HEK293 (cell line): ENCODE measurements around the gene CIRBP.

Source experiments
- CTCF ChIA-PET: fragments of 350-600 bp; formaldehyde crosslinking; extraction: SDS; loops from one replicate; lab custom pipeline; 2021; ENCODE audit warnings: antibody characterized with exemption; lab: Yijun Ruan, JAX
- POLR2A ChIA-PET: fragments of 300-600 bp; formaldehyde crosslinking; extraction: SDS; loops from one replicate; lab custom pipeline; 2020; ENCODE audit warnings: antibody characterized with exemption, inconsistent platforms; lab: Yijun Ruan, JAX
- H3K27ac ChIP-seq: fragments of 200-500 bp; sonication (Bioruptor generic); 2 replicates; pipeline ENCODE4 v1.5.1; 2014; ENCODE audit warnings: low read depth, low read length, control low read depth, inconsistent platforms; ENCODE audit errors: extremely low read depth
- H3K36me3 ChIP-seq, 2 experiments: fragments of 200-500 bp in 1 of 2; sonication (Bioruptor generic) in 1 of 2; 1 replicate in 1 of 2; 2 replicates in 1 of 2; pipeline ENCODE4 v1.5.1; 2014 to 2017; ENCODE audit warnings: inconsistent platforms in 2 of 2, low read length in 2 of 2; ENCODE audit not compliant: control insufficient read depth in 2 of 2, insufficient read depth in 1 of 2
- H3K4me1 ChIP-seq: fragments of 200-500 bp; sonication (Bioruptor generic); 2 replicates; pipeline ENCODE4 v1.5.1; 2014; ENCODE audit warnings: mild to moderate bottlenecking, low read length, inconsistent platforms; ENCODE audit not compliant: control insufficient read depth, insufficient read depth
- H3K4me3 ChIP-seq: 2 replicates; pipeline ENCODE4 v1.5.1; 2011; ENCODE audit warnings: low read depth, mild to moderate bottlenecking, control low read depth, low read length, moderate library complexity
- H3K9me3 ChIP-seq: fragments of 200-500 bp; sonication (Bioruptor generic); 2 replicates; pipeline ENCODE4 v1.5.1; 2014; ENCODE audit warnings: low read depth, low read length, inconsistent platforms; ENCODE audit not compliant: control insufficient read depth, insufficient read depth
- GLIS2 ChIP-seq: fragments of 450-650 bp; formaldehyde crosslinking; IDR thresholded peaks from 2 replicates; pipeline ENCODE4 v1.5.1; 2016; ENCODE audit warnings: missing biosample characterization, missing genetic modification characterization
- HIC1 ChIP-seq: fragments of 450-650 bp; formaldehyde crosslinking; IDR thresholded peaks from 2 replicates; pipeline ENCODE4 v1.5.1; 2016; ENCODE audit warnings: missing biosample characterization, missing genetic modification characterization
- KLF10 ChIP-seq: fragments of 450-650 bp; IDR thresholded peaks from 2 replicates; pipeline ENCODE4 v1.5.1; 2018; ENCODE audit warnings: missing biosample characterization, mild to moderate bottlenecking, missing genetic modification characterization
- KLF16 ChIP-seq: fragments of 450-650 bp; formaldehyde crosslinking; IDR thresholded peaks from 2 replicates; pipeline ENCODE4 v1.5.1; 2017; ENCODE audit warnings: missing biosample characterization, missing genetic modification characterization
- KLF17 ChIP-seq: fragments of 450-650 bp; formaldehyde crosslinking; IDR thresholded peaks from 2 replicates; pipeline ENCODE4 v1.5.1; 2016; ENCODE audit warnings: missing biosample characterization, missing genetic modification characterization
- MYNN ChIP-seq: fragments of 450-650 bp; formaldehyde crosslinking; IDR thresholded peaks from 2 replicates; pipeline ENCODE4 v1.5.1; 2016; ENCODE audit warnings: missing biosample characterization, missing genetic modification characterization, borderline replicate concordance
- ZBTB21 ChIP-seq: fragments of 450-650 bp; formaldehyde crosslinking; IDR thresholded peaks from 2 replicates; pipeline ENCODE4 v1.5.1; 2017; ENCODE audit warnings: missing biosample characterization, missing genetic modification characterization
- ZBTB7A ChIP-seq: fragments of 450-650 bp; formaldehyde crosslinking; IDR thresholded peaks from 2 replicates; pipeline ENCODE4 v1.5.1; 2016; ENCODE audit warnings: low read depth, missing biosample characterization, missing genetic modification characterization
- ZNF10 ChIP-seq: fragments of 450-650 bp; formaldehyde crosslinking; IDR thresholded peaks from 2 replicates; pipeline ENCODE4 v1.5.1; 2017; ENCODE audit warnings: missing biosample characterization, missing genetic modification characterization
- ZNF155 ChIP-seq: fragments of 450-650 bp; formaldehyde crosslinking; IDR thresholded peaks from 2 replicates; pipeline ENCODE4 v1.5.1; 2016; ENCODE audit warnings: missing biosample characterization, missing genetic modification characterization
- ZNF239 ChIP-seq: fragments of 450-650 bp; formaldehyde crosslinking; IDR thresholded peaks from 2 replicates; pipeline ENCODE4 v1.5.1; 2016; ENCODE audit warnings: missing biosample characterization, missing genetic modification characterization
- ZNF280C ChIP-seq: fragments of 450-650 bp; formaldehyde crosslinking; IDR thresholded peaks from 2 replicates; pipeline ENCODE4 v1.5.1; 2016; ENCODE audit warnings: missing biosample characterization, missing genetic modification characterization
- ZNF302 ChIP-seq: fragments of 450-650 bp; formaldehyde crosslinking; IDR thresholded peaks from 2 replicates; pipeline ENCODE4 v1.5.1; 2016; ENCODE audit warnings: missing biosample characterization, missing genetic modification characterization, low read depth
- ZNF324 ChIP-seq: fragments of 450-650 bp; formaldehyde crosslinking; IDR thresholded peaks from 2 replicates; pipeline ENCODE4 v1.5.1; 2016; ENCODE audit warnings: missing biosample characterization, missing genetic modification characterization
- ZNF341 ChIP-seq: fragments of 450-650 bp; formaldehyde crosslinking; IDR thresholded peaks from 2 replicates; pipeline ENCODE4; 2016; ENCODE audit warnings: low read depth, missing biosample characterization, missing genetic modification characterization
- ZNF501 ChIP-seq: fragments of 450-650 bp; formaldehyde crosslinking; IDR thresholded peaks from 2 replicates; pipeline ENCODE4 v1.5.1; 2016; ENCODE audit warnings: missing biosample characterization, missing genetic modification characterization
- ZNF510 ChIP-seq: fragments of 450-650 bp; formaldehyde crosslinking; IDR thresholded peaks from 2 replicates; pipeline ENCODE4 v1.5.1; 2018; ENCODE audit warnings: mild to moderate bottlenecking, missing genetic modification characterization, missing biosample characterization; ENCODE audit not compliant: insufficient replicate concordance
- ZNF623 ChIP-seq: fragments of 450-650 bp; formaldehyde crosslinking; IDR thresholded peaks from 2 replicates; pipeline ENCODE4 v1.5.1; 2016; ENCODE audit warnings: missing biosample characterization, missing genetic modification characterization
- ZNF624 ChIP-seq: fragments of 450-650 bp; formaldehyde crosslinking; IDR thresholded peaks from 2 replicates; pipeline ENCODE4 v1.5.1; 2017; ENCODE audit warnings: missing biosample characterization, missing genetic modification characterization
- ZNF785 ChIP-seq: fragments of 450-650 bp; formaldehyde crosslinking; IDR thresholded peaks from 2 replicates; pipeline ENCODE4 v1.5.1; 2016; ENCODE audit warnings: missing biosample characterization, missing genetic modification characterization
- ZXDB ChIP-seq: fragments of 450-650 bp; formaldehyde crosslinking; IDR thresholded peaks from 2 replicates; pipeline ENCODE4 v1.5.1; 2016; ENCODE audit warnings: missing biosample characterization, missing genetic modification characterization
- TF ChIP-seq, protein P1 (sequence below): fragments of 450-650 bp; formaldehyde crosslinking; IDR thresholded peaks from 2 replicates; pipeline ENCODE4 v1.5.1; 2016; ENCODE audit warnings: missing biosample characterization, missing genetic modification characterization
- TF ChIP-seq, protein P2 (sequence below): fragments of 450-650 bp; formaldehyde crosslinking; optimal IDR thresholded peaks from 2 replicates; pipeline ENCODE3; 2016; ENCODE audit warnings: missing biosample characterization, mild to moderate bottlenecking, missing genetic modification characterization
- TF ChIP-seq, protein P3 (sequence below): fragments of 450-650 bp; formaldehyde crosslinking; IDR thresholded peaks from 2 replicates; pipeline ENCODE4 v1.5.1; 2016; ENCODE audit warnings: missing biosample characterization, missing genetic modification characterization

The CIRBP gene

GRCh38 chr19:1266129-1266915, 2.8 kb upstream of the CIRBP start (continued):
- TF ChIP-seq ZNF785 (tag by site-specific recombination) (0 out of 2 replicates have a peak, but pooled peaks have one; percentile 4), ZBTB7A (0 out of 2 replicates have a peak, but pooled peaks have one; percentile 21), ZNF302 (no peak), KLF16 (tag by site-specific recombination) (peak; percentile 85), HIC1 (tag by site-specific recombination) (peak; percentile 86; the same call in 1 of the 2 replicates), ZNF341 (peak; percentile 84), ZNF501 (tag by site-specific recombination) (peak; percentile 28; the same call in 1 of the 2 replicates), ZNF624 (no peak), MYNN (tag by site-specific recombination) (no peak), ZNF10 (no peak), ZXDB (tag by site-specific recombination) (peak; percentile 33), KLF10 (tag by site-specific recombination) (no peak)
- TF ChIP-seq, protein P1, sequence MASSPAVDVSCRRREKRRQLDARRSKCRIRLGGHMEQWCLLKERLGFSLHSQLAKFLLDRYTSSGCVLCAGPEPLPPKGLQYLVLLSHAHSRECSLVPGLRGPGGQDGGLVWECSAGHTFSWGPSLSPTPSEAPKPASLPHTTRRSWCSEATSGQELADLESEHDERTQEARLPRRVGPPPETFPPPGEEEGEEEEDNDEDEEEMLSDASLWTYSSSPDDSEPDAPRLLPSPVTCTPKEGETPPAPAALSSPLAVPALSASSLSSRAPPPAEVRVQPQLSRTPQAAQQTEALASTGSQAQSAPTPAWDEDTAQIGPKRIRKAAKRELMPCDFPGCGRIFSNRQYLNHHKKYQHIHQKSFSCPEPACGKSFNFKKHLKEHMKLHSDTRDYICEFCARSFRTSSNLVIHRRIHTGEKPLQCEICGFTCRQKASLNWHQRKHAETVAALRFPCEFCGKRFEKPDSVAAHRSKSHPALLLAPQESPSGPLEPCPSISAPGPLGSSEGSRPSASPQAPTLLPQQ (tag by site-specific recombination): peak; percentile 68

GRCh38 chr19:1266916-1267476, 2.1 kb upstream of the CIRBP start:
- H3K4me1 ChIP-seq: peaks cover 22% of the 10 kb centered on the region
- TF ChIP-seq ZNF155 (no peak), GLIS2 (tag by site-specific recombination) (no peak), ZNF623 (tag by site-specific recombination) (no peak), KLF17 (tag by site-specific recombination) (peak; percentile 14; the same call in 1 of the 2 replicates), ZNF324 (tag by site-specific recombination) (peak; percentile 47; the same call in 1 of the 2 replicates), ZBTB21 (tag by site-specific recombination) (no peak), ZNF510 (no peak), ZNF239 (tag by site-specific recombination) (no peak), ZNF280C (tag by site-specific recombination) (no peak)
- TF ChIP-seq, protein P2, sequence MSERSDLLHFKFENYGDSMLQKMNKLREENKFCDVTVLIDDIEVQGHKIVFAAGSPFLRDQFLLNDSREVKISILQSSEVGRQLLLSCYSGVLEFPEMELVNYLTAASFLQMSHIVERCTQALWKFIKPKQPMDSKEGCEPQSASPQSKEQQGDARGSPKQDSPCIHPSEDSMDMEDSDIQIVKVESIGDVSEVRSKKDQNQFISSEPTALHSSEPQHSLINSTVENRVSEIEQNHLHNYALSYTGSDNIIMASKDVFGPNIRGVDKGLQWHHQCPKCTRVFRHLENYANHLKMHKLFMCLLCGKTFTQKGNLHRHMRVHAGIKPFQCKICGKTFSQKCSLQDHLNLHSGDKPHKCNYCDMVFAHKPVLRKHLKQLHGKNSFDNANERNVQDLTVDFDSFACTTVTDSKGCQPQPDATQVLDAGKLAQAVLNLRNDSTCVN (tag by site-specific recombination): no peak
- TF ChIP-seq, protein P1 (tag by site-specific recombination): peak; percentile 8; the same call in 1 of the 2 replicates
- TF ChIP-seq, protein P3, sequence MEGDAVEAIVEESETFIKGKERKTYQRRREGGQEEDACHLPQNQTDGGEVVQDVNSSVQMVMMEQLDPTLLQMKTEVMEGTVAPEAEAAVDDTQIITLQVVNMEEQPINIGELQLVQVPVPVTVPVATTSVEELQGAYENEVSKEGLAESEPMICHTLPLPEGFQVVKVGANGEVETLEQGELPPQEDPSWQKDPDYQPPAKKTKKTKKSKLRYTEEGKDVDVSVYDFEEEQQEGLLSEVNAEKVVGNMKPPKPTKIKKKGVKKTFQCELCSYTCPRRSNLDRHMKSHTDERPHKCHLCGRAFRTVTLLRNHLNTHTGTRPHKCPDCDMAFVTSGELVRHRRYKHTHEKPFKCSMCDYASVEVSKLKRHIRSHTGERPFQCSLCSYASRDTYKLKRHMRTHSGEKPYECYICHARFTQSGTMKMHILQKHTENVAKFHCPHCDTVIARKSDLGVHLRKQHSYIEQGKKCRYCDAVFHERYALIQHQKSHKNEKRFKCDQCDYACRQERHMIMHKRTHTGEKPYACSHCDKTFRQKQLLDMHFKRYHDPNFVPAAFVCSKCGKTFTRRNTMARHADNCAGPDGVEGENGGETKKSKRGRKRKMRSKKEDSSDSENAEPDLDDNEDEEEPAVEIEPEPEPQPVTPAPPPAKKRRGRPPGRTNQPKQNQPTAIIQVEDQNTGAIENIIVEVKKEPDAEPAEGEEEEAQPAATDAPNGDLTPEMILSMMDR: peak; percentile 95

More at GRCh38 chr19:1266916-1267476, 2.1 kb upstream of the CIRBP start:
- POLR2A ChIA-PET: interaction anchor here (1.2 to 7.7 kb wide), 7 partner anchors 8 to 26 kb away, joined by 3 to 407 read pairs (median 9); partner anchors contain the start of genes ATP5F1D and FAM174C
- CTCF ChIA-PET: interaction anchor here (0.6 to 11.3 kb wide), 20 partner anchors 8 to 645 kb away, joined by 3 to 299 read pairs (median 4); partner anchors contain the start of genes ATP5F1D and FAM174C
- no peaks in the 10 kb centered on the region for H3K9me3 ChIP-seq
- H3K27ac ChIP-seq: no peak overlapping the region; the same call in 1 of the 2 replicates
- H3K4me3 ChIP-seq: peak overlapping the region; percentile 35
- H3K36me3 ChIP-seq: peaks cover 4 to 22% of the 10 kb centered on the region in 2 experiments; a peak in 2 of 3 replicates
